ENCODE data around the gene ATP8A2. TPM values are rescaled to one million over a fixed set of nuclear protein-coding genes. Genes with fewer than 3 reads are reported as not detected.

Gene ATP8A2
- total RNA-seq, 4 donors from 2014 or later = not detected

GRCh38 chr13:25683662-25684370, 312.0 kb downstream of the ATP8A2 start:
- Histone ChIP-seq H3K27ac (no peak overlapping the region), H3K27me3 (no peaks in the 10 kb centered on the region), H3K4me1 (peaks cover 38 to 42% of the 10 kb centered on the region in 2 donors), H3K9me3 (no peaks in the 10 kb centered on the region), H3K4me3 (no peak overlapping the region), H3K36me3 (no peaks in the 10 kb centered on the region)
- intact Hi-C loops (cut with DNase I; ENCODE audit: low total_unique reads) (no loop called here), in situ Hi-C loops (cut with MboI; ENCODE audit: low sequenced_read_pairs in 4 of 4) (no loop called here)
- DNase-seq (no peak), ATAC-seq (no peak)
- TF ChIP-seq CTCF (IDR thresholded peaks at IDR 0.05 in 4 of 5, conservative IDR thresholded peaks at IDR 0.05 in 1 of 5) = no peak
- TF ChIP-seq POLR2A (IDR thresholded peaks at IDR 0.05) = no peak

GRCh38 chr13:25684491-25684890, 312.7 kb downstream of the ATP8A2 start:
- Histone ChIP-seq H3K4me3 (no peak overlapping the region), H3K27me3 (no peaks in the 10 kb centered on the region), H3K36me3 (no peaks in the 10 kb centered on the region), H3K4me1 (peaks cover 40 to 44% of the 10 kb centered on the region in 2 donors), H3K9me3 (no peaks in the 10 kb centered on the region), H3K27ac (no peak overlapping the region)
- TF ChIP-seq CTCF (IDR thresholded peaks at IDR 0.05 in 4 of 5, conservative IDR thresholded peaks at IDR 0.05 in 1 of 5) (no peak), POLR2A (IDR thresholded peaks at IDR 0.05) (no peak)
- intact Hi-C loops (cut with DNase I; ENCODE audit: low total_unique reads) (no loop called here), in situ Hi-C loops (cut with MboI; ENCODE audit: low sequenced_read_pairs in 4 of 4) (no loop called here)
- DNase-seq (no peak), ATAC-seq (no peak)

GRCh38 chr13:25686831-25687470, 315.2 kb downstream of the ATP8A2 start:
- Histone ChIP-seq H3K9me3 (no peaks in the 10 kb centered on the region), H3K36me3 (no peaks in the 10 kb centered on the region), H3K4me3 (no peak overlapping the region), H3K27ac (peak overlapping the region; percentile 30 to 78 (median 73)), H3K4me1 (peaks cover 60 to 61% of the 10 kb centered on the region in 2 donors), H3K27me3 (no peaks in the 10 kb centered on the region)
- DNase-seq (no peak), ATAC-seq (no peak)
- TF ChIP-seq CTCF (IDR thresholded peaks at IDR 0.05 in 4 of 5, conservative IDR thresholded peaks at IDR 0.05 in 1 of 5) = no peak
- TF ChIP-seq POLR2A (IDR thresholded peaks at IDR 0.05) = no peak
- intact Hi-C loops (cut with DNase I; ENCODE audit: low total_unique reads) (no loop called here), in situ Hi-C loops (cut with MboI; ENCODE audit: low sequenced_read_pairs in 4 of 4) (no loop called here)

DNA sequence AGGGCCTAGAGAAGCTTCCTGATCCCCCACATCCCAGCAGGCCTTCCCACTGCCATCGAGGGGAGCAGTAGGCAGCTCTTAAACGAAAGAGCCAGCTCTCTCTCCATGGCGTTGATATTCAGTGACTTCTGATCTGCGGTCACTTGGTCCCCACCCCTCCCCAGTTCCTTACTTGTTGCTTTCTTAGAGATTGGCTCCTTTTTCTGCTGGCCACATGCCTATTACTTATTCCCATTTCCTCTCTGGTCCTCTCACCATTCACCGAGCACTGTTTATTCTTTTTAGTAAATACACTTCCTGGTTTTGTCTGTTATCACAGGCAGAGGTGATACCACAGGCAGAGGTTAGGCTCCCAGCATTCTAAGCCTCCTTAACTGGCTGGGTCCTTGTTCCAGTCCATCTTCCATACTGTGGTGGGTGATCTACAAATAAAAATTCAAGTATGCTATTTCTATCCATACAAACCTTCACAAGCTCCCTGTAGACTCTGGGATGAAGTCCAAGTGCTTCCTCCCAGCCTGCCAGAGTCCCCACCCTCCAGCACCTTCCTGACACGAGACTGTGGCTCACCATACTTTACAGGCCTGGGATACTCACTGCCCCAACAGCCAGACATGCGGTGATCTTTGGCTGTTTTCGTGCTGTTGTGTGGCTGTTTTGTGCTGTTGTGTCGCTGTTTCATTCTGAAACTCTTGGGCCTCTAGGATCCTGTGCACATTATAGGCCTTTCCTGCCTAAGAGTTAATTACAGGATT, 315.9 kb downstream of the ATP8A2 start:
- no peaks in the 10 kb centered on the region for H3K27me3 ChIP-seq
- in situ Hi-C loops (cut with MboI; ENCODE audit: low sequenced_read_pairs in 4 of 4) = no loop called here
- ATAC-seq (peak; percentile 22 to 41), DNase-seq (peak; percentile 16 to 32)
- TF ChIP-seq CTCF (IDR thresholded peaks at IDR 0.05 in 4 of 5, conservative IDR thresholded peaks at IDR 0.05 in 1 of 5) (no peak), POLR2A (IDR thresholded peaks at IDR 0.05) (no peak)
- no peak overlapping the region for H3K4me3 ChIP-seq
- no peaks in the 10 kb centered on the region for H3K9me3 ChIP-seq
- H3K36me3 ChIP-seq = no peaks in the 10 kb centered on the region
- peaks cover 63 to 65% of the 10 kb centered on the region in 2 donors for H3K4me1 ChIP-seq
- peak overlapping the region; percentile 30 to 78 (median 73) for H3K27ac ChIP-seq
- intact Hi-C loops (cut with DNase I; ENCODE audit: low total_unique reads) = no loop called here
